ENCODE data around the gene CD68. TPM values are rescaled to one million over a fixed set of nuclear protein-coding genes. Genes with fewer than 3 reads are reported as not detected.
A peak's percentile ranks its signal among the peaks of the same experiment; 100 is the strongest.
"Not testable (repeated sequence)": the region's sequence is repeated elsewhere in the genome, so short reads cannot be mapped to it uniquely, and the experiment has no call there.

CD68 gene
- polyA plus RNA-seq, 4 donors = 33.6 to 64.0 (median 57.2) TPM

DNA sequence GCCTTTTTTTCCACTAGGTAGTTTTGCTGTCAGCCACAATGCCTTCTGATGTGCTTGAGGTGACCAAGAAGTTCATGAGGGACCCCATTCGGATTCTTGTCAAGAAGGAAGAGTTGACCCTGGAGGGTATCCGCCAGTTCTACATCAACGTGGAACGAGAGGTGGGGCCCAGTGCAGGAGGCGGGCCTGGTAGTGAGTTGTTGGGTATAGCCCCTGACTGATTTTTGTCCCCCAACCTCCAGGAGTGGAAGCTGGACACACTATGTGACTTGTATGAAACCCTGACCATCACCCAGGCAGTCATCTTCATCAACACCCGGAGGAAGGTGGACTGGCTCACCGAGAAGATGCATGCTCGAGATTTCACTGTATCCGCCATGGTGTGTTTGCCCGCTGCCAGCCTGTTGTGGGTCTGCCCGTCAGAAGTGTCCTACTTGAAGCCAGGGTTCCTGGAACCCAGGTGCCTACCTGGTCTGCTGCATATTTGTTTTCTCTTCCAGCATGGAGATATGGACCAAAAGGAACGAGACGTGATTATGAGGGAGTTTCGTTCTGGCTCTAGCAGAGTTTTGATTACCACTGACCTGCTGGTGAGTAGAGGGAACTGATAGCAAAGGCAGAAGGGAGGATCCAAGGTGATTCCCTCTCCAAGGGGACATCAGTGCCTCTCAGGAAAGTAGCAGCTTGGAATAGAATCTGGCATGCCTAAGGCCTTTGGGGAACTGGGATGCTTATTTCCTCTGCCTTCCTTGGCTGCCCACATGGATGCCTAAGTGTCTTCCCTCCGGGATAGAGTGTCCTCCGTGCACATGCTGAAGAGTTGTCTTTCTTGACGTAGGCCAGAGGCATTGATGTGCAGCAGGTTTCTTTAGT is 1.9 kb upstream of the CD68 start:
- DNase-seq (ENCODE audit: low read depth in 4 of 4, low spot score in 2 of 4) = no peak

DNA sequence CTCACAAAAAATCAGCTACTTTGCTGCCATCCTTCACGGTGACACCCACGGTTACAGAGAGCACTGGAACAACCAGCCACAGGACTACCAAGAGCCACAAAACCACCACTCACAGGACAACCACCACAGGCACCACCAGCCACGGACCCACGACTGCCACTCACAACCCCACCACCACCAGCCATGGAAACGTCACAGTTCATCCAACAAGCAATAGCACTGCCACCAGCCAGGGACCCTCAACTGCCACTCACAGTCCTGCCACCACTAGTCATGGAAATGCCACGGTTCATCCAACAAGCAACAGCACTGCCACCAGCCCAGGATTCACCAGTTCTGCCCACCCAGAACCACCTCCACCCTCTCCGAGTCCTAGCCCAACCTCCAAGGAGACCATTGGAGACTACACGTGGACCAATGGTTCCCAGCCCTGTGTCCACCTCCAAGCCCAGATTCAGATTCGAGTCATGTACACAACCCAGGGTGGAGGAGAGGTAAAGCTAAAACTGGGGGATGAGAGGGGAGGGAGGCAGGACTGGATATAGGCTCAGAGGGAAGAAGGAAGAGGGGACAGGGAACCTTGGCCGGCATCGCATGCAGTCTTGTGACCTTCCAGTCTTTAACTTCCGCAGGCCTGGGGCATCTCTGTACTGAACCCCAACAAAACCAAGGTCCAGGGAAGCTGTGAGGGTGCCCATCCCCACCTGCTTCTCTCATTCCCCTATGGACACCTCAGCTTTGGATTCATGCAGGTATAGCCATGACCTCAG is 581 bp downstream of the CD68 start:
- no peak for DNase-seq (ENCODE audit: low read depth in 4 of 4, low spot score in 2 of 4)

DNA sequence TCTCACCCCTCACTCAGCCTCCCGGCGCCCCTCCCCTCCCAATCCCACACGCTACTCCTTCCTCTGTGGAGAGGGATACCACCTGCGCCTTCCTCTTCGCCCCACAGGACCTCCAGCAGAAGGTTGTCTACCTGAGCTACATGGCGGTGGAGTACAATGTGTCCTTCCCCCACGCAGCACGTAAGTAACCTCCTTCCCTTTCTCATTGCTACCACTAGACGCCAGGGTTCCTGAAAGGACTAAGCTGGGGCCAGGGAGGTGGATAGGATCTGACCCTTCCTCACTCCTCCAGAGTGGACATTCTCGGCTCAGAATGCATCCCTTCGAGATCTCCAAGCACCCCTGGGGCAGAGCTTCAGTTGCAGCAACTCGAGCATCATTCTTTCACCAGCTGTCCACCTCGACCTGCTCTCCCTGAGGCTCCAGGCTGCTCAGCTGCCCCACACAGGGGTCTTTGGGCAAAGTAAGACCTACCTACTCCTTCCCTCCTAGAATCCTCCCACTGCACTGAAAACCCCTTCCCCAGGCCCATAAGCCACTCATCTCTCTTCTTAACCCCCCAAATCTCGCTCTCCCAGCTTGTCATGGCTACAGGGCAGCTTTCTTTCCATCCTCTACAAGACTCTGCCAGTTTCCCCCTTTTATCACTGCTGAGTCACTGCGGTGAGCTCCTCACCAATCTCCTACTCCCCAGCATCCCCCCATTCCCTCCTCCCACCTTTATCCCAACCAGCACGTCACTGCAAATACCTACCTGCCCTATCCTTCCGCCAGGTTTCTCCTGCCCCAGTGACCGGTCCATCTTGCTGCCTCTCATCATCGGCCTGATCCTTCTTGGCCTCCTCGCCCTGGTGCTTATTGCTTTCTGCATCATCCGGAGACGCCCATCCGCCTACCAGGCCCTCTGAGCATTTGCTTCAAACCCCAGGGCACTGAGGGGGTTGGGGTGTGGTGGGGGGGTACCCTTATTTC is 1.5 kb downstream of the CD68 start:
- DNase-seq (ENCODE audit: low read depth in 4 of 4, low spot score in 2 of 4) = no peak

DNA sequence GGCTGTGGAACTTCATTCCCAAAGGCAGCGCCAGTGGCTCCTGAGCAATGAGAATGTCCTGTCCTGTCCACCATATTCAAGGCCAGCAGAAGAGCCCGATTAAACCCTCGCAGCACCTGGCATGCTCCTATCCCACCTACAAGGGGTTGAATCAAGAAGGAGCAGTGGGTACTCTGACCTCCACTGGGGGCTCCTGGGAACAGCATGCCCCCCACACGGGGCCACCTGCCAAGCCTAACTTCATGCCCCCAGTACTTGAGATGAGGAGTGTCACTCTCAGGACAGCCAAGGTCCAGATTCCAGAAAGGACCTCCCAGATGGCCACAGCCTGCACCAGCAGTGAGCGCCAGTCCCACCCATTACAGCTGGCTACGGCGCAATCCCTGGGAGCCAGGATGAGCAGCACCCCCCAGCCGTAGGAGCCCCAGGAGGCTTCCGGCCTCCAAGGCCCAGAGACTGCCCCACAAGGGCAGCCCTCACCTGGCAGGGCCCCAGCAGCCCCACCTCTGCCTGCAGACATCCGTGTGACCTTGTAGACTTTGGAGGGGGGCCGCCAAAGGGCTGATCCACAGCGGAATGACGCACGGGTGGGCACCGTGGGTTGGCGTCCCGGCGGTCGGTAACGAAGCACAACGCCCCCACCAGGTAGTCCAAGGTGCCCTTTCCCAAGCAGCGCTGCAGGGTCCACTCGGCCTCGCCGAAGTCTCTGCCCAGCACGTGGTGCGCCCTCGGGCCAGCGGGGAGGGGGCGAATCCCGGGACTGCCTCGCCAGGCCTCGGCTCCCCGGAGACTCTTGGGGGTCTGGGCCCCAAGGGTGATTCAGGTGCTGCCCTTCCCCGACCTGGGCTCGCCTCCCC is 3.2 kb downstream of the CD68 start:
- DNase-seq (ENCODE audit: low read depth in 4 of 4, low spot score in 2 of 4) = no peak

DNA sequence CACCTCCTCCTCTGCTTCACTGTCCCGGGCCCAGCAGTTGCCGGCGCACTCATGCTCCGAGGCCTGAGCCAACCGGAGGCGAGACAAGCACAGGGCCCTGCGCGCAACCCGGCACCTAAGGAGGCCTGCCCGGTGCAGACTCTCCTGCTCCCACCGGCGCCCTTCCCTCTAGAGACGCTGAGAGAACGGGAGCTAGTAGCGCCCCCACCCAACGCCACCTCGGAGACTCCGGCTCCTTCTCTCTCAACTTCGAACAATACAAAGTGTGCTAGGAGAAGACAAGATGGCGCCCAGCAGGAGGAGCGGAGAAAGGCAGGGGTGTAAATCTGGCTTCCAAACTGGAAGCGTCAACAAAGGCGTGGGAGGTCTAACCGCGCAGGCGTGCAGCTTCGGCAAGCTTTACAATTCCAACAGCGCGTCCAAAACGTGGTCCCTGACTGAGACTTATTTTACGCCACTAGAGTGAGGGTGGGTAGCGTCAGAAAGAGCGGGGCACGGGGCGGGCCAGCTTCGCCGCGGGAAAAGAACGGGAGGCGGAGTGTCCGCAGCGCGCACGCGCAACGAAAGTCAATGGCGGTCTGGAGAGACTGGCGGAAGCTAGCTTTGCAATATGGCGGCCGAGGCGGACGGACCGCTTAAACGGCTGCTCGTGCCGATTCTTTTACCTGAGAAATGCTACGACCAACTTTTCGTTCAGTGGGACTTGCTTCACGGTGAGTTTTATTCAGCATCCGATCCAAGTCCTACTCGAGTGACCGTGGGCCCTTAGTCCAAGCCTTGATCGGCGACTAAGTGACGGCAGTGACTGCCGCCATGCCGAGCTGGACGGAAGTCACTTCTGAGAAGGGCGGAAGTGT is 4.0 kb downstream of the CD68 start, which contains the start of gene MPDU1:
Gene MPDU1, plus strand, starts transcription at position 600 of the 857 bp plus-strand sequence. Its CDS starts 11 bp downstream, at position 611.
- DNase-seq (ENCODE audit: low read depth in 4 of 4, low spot score in 2 of 4) = peak; percentile 95 to 98 (median 97)

DNA sequence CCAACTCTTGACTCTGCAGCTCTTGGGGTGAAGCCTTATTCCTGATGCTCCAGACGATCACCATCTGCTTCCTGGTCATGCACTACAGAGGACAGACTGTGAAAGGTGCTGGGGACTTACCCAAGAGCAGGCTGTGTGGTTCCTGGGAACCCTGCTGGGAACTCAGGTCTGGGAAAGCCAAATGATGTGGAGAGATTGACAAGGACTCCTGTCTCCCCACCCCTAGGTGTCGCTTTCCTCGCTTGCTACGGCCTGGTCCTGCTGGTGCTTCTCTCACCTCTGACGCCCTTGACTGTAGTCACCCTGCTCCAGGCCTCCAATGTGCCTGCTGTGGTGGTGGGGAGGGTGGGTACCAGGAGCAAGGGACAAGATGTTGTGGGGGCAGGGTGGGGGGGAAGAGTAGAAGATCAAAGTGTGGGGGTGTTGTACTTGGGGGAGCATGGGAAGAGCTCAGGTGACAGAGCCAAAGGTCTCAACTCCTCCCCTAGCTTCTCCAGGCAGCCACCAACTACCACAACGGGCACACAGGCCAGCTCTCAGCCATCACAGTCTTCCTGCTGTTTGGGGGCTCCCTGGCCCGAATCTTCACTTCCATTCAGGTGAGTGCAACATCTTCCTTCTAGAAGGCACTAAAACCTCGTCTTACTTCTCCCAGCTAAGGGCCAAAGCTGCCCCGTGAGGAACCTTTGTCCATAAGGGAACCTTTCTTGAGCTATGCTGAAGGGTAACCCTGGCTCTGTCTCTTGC is 7.4 kb downstream of the CD68 start:
- DNase-seq (ENCODE audit: low read depth in 4 of 4, low spot score in 2 of 4) = no peak

DNA sequence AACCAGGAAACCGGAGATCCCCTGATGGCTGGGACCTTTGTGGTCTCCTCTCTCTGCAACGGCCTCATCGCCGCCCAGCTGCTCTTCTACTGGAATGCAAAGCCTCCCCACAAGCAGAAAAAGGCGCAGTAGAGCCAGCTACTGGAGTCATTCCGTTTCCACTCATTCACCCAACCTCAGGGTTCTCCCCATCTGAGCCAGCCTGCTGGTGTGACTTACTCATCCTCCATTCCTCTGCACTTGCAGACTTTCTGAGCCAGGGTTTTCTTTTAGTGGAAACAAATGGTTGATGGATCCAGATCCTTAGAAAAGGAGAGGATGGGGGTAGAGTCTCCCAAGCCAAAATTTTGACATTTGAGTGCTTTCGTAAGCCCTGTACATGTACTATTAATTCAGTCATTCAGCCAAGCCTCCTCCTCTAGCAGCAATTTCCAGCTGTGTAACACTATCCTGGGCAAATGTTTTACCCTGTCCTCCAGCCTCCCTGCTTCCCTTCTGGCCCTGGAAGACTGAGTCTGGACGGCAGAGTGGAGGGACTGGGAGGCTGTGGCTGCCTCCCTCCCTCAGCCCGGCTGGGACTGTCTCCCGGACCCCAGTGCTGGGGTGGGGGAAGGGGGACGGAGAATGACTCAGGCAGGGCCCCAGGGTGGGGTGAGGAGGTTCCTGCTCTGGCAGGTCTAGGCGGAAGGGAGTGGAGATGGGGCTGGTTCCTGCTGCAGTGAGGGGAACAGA is 8.1 kb downstream of the CD68 start:
- no peak for DNase-seq (ENCODE audit: low read depth in 4 of 4, low spot score in 2 of 4)

DNA sequence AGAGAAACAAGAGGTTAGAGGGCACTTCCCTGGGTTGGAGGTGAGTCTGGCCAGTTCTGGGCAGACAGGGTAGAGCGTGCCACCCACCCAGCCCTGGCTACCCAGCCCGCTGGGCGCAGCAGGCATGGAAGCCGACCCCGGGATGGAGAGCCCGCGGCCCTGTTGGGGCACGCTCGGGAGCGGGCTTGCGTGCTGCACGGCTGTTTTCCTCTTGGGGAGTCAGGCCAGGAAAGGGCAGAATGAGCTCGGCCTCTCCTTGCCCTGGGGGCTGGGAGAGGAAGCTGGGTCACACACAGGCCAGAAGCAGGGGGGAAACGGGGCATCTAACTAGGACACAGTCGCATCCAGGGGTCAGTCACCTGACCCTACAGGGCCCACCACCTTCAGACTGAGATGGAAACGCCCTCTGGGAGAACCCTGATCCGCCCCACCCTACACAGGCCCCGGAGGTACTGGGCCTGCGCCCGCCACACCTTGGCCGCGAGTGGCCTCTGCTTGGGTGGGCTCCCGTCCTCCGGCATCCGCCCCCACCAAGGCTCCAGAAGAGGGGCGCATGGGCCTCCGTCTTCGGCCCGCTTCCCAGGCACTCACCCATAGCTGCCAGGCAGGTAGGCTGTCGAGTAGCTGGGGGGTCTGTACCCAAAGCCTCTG is 9.2 kb downstream of the CD68 start:
- DNase-seq (ENCODE audit: low read depth in 4 of 4, low spot score in 2 of 4) = no peak

DNA sequence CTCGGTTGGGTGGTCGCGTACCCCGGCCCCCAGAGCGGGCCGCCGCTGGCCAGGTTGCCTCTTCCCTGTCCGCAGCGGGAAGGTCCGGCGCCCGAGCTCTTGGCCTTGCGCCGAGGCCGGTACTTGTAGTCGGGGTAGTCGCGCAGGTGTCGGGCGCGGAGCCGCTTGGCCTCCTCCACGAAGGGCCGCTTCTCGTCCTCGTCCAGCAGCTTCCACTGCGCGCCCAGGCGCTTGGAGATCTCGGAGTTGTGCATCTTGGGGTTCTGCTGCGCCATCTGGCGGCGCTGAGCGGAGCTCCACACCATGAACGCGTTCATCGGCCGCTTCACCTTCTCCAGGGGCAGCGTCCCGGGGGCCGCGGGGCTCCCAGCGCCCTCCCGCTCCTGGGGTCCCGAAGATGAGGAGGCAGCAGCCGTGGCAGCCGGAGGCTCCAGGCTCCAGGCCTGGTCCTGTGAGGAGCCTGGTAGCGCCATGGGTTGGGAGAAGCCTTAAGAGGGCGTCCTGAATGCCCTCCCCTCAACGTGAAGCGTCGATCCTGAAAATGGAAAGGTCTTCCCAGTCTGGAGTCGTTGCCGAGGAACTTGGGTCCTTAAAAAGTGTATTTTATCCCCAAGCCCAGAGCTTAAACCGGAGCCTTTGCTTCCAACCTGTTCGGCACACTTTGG is 9.9 kb downstream of the CD68 start:
- DNase-seq (ENCODE audit: low read depth in 4 of 4, low spot score in 2 of 4) = peak in 2 of 4 donors; percentile 74 to 82

DNA sequence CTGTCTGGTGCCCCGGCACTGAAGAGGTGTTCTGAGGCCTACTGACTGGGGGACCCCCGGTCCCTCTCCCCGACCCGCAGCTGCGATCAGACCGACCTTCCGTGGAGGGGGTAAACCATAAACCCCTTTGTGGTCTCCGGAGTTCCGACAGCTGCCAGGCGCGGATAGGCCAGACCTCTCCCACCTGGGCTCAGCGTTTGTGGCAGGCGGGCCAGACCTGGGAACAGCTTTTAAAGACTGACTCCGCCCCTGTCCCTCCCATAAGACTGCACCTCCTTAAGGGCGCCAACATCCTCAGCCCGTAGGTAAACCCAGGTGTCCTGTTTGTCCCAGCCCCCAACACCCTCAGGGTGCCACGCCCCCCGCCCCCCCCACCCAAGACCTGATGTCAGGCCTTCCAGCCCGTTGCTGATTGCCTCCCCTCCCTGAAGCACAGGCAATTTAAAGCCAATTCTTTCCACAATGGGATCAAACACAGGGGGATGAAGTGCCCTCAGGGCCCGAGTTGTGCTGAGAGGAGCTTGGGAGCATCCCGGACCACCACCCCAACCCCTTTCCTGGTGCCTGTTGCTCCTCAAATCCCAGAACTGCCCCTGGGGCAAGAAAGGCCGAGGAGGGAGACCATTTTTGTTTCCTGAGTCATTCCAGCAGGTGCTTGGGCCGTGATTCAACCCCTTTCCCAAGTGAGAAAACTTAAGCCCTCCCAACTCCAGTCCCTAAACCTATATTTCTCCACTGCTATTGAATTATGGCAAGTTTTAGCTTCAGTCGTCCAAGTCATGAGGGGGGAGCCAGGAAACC is 10.7 kb downstream of the CD68 start, which contains the start of gene SOX15:
Gene SOX15, minus strand, starts transcription at position 204 of the 801 bp plus-strand sequence. CDS start 418 bp downstream, outside the sequence.
- DNase-seq (ENCODE audit: low read depth in 4 of 4, low spot score in 2 of 4) = no peak

DNA sequence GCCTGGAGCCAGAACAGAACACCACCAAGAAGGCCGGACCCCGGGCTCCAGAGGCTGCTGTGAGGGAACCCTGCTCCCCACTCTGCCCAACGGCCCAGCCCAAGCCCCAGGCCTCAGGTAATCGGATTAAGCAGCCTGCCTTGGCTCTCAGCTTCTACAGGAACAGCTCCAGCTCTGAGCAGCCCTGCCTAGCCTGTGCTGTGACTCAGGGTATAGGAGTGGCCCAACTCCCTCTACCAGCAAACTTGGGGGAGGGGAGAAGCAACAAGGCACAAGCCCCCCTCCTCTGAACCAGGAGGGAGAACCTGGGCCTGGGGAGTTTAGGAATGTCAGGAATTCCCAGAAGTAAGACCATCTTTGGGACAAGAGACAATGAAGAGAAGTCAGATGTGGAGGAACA is 11.3 kb downstream of the CD68 start:
- DNase-seq (ENCODE audit: low read depth in 4 of 4, low spot score in 2 of 4) = no peak

DNA sequence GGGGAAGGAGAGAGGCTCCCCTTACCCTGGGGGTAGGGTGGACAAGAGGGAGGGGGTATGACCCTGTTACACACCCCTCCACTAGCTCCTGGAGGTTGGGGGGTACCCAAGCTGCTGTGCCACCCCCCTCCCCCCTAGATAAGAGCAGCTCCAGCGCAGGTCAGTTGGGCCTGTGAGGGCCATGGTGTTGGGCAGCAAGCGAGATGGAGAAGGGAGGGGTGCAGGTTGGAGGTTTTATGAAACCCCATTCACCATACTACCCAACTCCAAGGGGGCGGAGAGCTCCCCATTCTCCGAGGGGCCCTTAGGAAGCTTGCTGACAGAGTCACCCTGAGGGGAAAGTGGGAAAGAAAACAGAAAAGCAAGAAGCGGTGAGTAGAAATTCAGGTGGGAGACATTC is 12.2 kb downstream of the CD68 start:
- no peak for DNase-seq (ENCODE audit: low read depth in 4 of 4, low spot score in 2 of 4)

DNA sequence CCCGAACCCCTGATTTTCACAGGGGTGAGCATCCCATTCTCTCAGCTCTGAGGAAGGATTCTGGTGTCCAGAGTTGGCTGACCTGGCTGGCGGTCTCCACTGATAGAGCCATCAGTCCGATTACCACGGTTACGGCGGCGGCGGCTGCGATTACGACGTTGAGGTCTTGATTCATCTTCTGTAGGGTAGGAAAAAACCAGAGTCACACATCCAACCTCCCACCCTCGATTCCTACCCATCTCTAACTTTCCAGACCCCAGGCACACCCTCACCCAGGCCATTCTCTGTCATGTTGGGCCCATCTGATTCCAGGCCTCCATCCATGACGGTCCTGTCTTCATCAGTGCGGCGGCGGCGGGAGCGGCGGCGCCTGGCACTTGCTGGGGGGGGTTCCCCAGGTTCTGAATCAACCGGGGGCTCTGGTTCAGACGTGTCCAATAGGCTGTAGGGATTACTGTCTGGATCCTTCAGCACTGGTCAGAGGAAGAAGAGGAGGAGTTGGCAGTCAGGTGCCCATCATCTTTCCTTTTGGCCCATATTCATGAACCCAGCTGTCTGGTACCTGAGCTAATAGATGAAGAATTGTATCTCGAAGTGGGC is 13.1 kb downstream of the CD68 start:
- DNase-seq (ENCODE audit: low read depth in 4 of 4, low spot score in 2 of 4) = no peak

DNA sequence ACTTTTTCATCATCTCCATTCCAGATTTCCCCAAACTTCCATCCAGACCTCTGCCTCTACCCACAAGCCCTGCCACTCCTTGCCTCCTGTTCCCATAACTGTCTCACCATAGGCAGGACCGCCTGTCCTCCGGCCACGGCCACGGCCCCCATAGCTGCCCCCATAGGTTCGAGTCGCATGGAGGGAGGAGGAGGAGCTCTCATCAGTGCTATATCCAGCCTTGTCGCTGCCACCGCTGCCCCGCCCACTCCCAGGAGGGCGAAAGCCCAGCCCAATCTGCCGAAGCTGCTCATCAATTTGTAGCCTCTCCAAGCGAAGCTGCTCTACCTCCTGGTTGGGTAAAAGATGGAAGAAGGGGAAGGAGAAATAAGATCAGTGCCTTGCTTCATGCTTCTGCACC is 13.9 kb downstream of the CD68 start:
- no peak for DNase-seq (ENCODE audit: low read depth in 4 of 4, low spot score in 2 of 4)

DNA sequence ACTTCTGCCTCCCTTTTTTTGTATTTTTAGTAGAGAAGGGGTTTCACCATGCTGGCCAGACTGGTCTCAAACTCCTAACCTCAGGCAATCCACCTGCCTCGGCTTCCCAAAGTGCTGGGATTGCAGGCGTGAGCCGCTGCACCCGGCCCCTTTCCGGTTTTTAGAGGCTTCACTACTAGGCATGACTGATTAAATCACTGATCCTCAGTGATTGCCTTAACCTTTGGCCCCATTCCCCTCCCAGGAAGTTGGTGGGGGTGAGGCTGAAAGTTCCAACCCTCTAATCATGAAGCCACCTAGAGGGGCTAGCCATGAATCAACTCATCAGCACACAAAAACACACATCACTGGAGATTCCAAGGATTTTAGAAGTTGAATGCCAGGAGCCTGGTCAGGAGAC is 18.1 kb downstream of the CD68 start:
- not testable (repeated sequence) for DNase-seq (ENCODE audit: low read depth in 4 of 4, low spot score in 2 of 4)
